Neural crest cell (in vitro differentiated cells): ENCODE results near the gene SLC6A7. TPM values are rescaled to one million over a fixed set of nuclear protein-coding genes. Genes with fewer than 3 reads are reported as not detected.

Experiments used
- DNase-seq: peaks from one replicate; pipeline ENCODE4 v3.0.0; 2021; ENCODE audit warnings: low read depth, mixed read lengths, low spot score
- H3K27ac Mint-ChIP-seq: one replicate; pipeline ENCODE4 v1.8.0; 2021; ENCODE audit warnings: mild to moderate bottlenecking, mixed read lengths; ENCODE audit not compliant: unreplicated experiment
- H3K27me3 Mint-ChIP-seq: 2 replicates; pipeline ENCODE4 v1.8.0; 2021; ENCODE audit warnings: low read depth, mild to moderate bottlenecking, mixed read lengths
- H3K36me3 Mint-ChIP-seq: 2 replicates; pipeline ENCODE4 v1.8.0; 2021; ENCODE audit warnings: low read depth, mild to moderate bottlenecking, mixed read lengths
- H3K4me1 Mint-ChIP-seq: 2 replicates; pipeline ENCODE4 v1.8.0; 2021; ENCODE audit warnings: mixed read lengths
- H3K4me3 Mint-ChIP-seq: one replicate; pipeline ENCODE4 v1.8.0; 2021; ENCODE audit warnings: mild to moderate bottlenecking, mixed read lengths
- H3K9me3 Mint-ChIP-seq: 2 replicates; pipeline ENCODE4 v1.8.0; 2021; ENCODE audit warnings: mixed read lengths
- CTCF ChIP-seq: fragments of 200-600 bp; sonication (generic); conservative IDR thresholded peaks from 2 replicates; pipeline ENCODE4 v1.5.0; 2021; ENCODE audit warnings: antibody characterized with exemption, mild to moderate bottlenecking
- total RNA-seq: library from RNA; stranded (reverse); gene quantifications from 2 replicates; pipeline ENCODE4 v1.2.1, GENCODE V29; 2021

SLC6A7 gene
- total RNA-seq, 1 donor from 2014 or later, result not detected

- Mint-ChIP-seq H3K36me3 (no peaks in the 10 kb centered on the region), H3K27me3 (peaks cover 35% of the 10 kb centered on the region), H3K9me3 (no peaks in the 10 kb centered on the region), H3K4me3 (no peak overlapping the region), H3K27ac (no peak overlapping the region), H3K4me1 (no peaks in the 10 kb centered on the region)
- DNase-seq, result no peak
- no peak for TF ChIP-seq CTCF
Measured at GRCh38 chr5:150196986-150197385, 7.1 kb downstream of the SLC6A7 start.

GRCh38 chr5:150197476-150197875 is 7.6 kb downstream of the SLC6A7 start:
- no peaks in the 10 kb centered on the region for H3K9me3 Mint-ChIP-seq
- peaks cover 30% of the 10 kb centered on the region for H3K27me3 Mint-ChIP-seq
- H3K4me1 Mint-ChIP-seq, result no peaks in the 10 kb centered on the region
- no peak overlapping the region for H3K4me3 Mint-ChIP-seq
- DNase-seq, result no peak
- H3K36me3 Mint-ChIP-seq, result no peaks in the 10 kb centered on the region
- no peak for TF ChIP-seq CTCF
- H3K27ac Mint-ChIP-seq, result no peak overlapping the region

GRCh38 chr5:150202501-150202900 is 12.6 kb downstream of the SLC6A7 start:
- DNase-seq, result no peak
- H3K27ac Mint-ChIP-seq, result no peak overlapping the region
- H3K27me3 Mint-ChIP-seq, result peaks cover 12% of the 10 kb centered on the region
- H3K4me1 Mint-ChIP-seq, result no peaks in the 10 kb centered on the region
- no peak for TF ChIP-seq CTCF
- no peaks in the 10 kb centered on the region for H3K9me3 Mint-ChIP-seq
- H3K36me3 Mint-ChIP-seq, result no peaks in the 10 kb centered on the region
- no peak overlapping the region for H3K4me3 Mint-ChIP-seq

- TF ChIP-seq CTCF, result no peak
- no peak overlapping the region for H3K27ac Mint-ChIP-seq
Measured at GRCh38 chr5:150203832-150204589, 14.1 kb downstream of the SLC6A7 start.

GRCh38 chr5:150204590-150204960 is 14.7 kb downstream of the SLC6A7 start:
- H3K27me3 Mint-ChIP-seq, result peaks cover 7% of the 10 kb centered on the region
- H3K4me3 Mint-ChIP-seq, result no peak overlapping the region
- no peak for TF ChIP-seq CTCF
- no peaks in the 10 kb centered on the region for H3K9me3 Mint-ChIP-seq
- no peak for DNase-seq
- H3K4me1 Mint-ChIP-seq, result no peaks in the 10 kb centered on the region
- H3K36me3 Mint-ChIP-seq, result no peaks in the 10 kb centered on the region
- H3K27ac Mint-ChIP-seq, result no peak overlapping the region

More at GRCh38 chr5:150203832-150204589, 14.1 kb downstream of the SLC6A7 start:
- Mint-ChIP-seq H3K27me3 (peaks cover 12% of the 10 kb centered on the region), H3K4me3 (no peak overlapping the region), H3K9me3 (no peaks in the 10 kb centered on the region), H3K4me1 (no peaks in the 10 kb centered on the region), H3K36me3 (no peaks in the 10 kb centered on the region)
- no peak for DNase-seq
